GM04504 (cell line): ENCODE results near the gene SLC27A3.
A peak's percentile ranks its signal among the peaks of the same experiment; 100 is the strongest.
"Not testable (repeated sequence)": the region's sequence is repeated elsewhere in the genome, so short reads cannot be mapped to it uniquely, and the experiment has no call there.

ENCODE experiments used
- DNase-seq: peaks from one replicate; pipeline ENCODE4 v3.0.0-alpha.2; 2012; ENCODE audit warnings: low read depth

Gene SLC27A3

DNA sequence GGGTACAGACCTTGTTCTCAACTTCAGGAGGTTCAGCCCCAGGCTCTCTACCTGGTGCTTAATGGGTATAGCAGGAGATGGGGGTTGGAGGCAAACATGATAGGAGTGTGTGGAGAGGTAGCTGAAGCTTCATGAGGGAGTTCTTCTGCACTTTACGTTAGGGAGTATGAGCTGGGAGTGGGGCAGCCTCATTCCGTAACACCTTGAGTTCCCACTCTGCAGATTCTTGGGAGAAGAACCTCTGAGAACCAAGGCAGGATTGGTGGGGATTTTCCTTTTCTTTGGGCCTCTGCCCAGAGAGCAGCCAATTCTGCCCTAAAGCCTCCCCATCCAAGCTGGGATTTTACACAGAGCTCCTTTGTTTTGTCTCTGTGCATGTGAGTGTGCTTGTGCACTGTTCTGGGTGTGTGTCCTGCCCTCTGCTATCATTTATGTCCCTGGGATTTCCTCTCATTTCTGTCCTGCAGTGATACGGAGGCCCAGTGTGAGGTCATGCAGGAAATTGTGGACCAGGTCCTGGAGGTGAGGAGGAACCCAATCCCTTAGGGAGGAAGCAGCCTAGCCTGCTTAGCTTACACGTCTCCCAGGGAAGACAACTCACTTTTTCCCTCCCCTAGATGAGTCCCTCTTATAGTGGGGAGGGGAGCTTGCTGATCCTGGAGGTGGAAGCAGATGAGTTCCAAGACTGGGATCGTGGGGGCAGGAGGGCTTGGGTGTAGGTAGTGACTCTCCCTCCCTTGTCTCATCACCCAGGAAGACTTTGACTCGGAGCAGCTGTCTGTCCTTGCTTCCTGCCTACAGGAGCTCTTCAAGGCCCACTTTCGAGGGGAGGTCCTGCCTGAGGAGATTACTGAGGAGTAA, 11.6 kb upstream of the SLC27A3 start:
- no peak for DNase-seq

- DNase-seq: no peak
Observed at GRCh38 chr1:153764310-153764709, 10.9 kb upstream of the SLC27A3 start.

- DNase-seq: not testable (repeated sequence)
Observed at GRCh38 chr1:153766663-153767062, 8.5 kb upstream of the SLC27A3 start.

DNA sequence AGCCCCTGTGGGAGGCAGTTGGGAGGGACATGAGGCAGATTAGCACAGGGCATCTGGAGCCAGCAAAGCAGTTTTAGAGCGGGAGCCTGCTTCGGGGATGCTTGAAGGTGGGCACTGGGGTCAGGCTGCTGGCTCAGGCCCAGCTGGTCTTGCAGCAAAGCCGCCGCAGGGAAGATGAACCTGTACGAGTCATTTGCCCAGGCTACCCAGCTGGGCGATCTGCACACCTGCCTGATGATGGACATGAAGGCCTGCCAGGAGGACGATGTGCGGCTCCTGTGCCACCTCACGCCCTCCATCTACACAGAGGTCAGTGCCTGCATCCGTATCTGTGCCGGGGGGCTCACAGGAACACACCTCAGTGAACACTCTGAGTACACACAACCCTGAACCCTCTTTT, 7.7 kb upstream of the SLC27A3 start:
- DNase-seq: no peak

DNA sequence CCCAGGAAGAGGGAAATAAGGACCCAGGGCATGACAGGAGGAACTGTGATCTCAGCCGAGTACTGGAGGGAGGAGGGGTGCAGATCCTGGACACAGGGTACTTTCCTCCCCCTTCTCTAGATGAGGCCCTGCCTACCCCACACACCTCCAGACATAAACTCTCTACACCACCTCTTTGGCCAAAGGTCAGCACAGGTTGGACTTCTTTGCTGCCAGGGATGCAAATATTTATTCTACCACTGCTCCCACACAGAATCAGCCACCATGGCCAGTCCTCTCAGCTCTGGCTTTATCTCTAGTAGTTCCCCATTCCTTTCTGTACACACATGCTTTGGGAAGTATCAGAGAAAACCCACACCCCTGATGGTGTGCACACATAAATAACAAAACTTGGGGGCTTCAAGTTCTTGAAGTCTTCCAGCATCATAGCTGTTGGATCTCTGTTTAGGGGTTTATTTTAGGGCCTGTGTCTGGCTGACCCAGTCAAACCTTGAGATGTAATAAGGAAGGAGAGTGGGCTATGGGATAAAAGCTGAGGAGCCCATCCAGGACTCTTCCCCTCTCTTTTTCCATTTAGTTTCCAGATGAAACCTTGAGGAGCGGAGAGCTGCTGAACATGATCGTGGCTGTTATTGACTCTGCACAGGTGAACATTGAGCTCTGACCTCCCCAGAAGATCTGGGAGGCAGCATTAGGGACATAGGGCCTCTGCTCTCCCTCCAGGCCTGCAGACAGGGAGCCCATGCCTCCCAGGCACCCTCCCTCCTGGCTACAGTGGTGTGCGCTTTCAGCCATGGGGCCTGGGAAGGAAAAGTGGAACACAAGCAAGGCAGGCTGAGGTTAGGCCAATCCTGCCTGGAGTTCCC, 6.7 kb upstream of the SLC27A3 start:
- DNase-seq: no peak

- DNase-seq: no peak
Observed at GRCh38 chr1:153769221-153769620, 6.0 kb upstream of the SLC27A3 start.

GRCh38 chr1:153770797-153771196, 4.4 kb upstream of the SLC27A3 start:
- DNase-seq: no peak

- no peak for DNase-seq
Observed at GRCh38 chr1:153771261-153771660, 3.9 kb upstream of the SLC27A3 start.

DNA sequence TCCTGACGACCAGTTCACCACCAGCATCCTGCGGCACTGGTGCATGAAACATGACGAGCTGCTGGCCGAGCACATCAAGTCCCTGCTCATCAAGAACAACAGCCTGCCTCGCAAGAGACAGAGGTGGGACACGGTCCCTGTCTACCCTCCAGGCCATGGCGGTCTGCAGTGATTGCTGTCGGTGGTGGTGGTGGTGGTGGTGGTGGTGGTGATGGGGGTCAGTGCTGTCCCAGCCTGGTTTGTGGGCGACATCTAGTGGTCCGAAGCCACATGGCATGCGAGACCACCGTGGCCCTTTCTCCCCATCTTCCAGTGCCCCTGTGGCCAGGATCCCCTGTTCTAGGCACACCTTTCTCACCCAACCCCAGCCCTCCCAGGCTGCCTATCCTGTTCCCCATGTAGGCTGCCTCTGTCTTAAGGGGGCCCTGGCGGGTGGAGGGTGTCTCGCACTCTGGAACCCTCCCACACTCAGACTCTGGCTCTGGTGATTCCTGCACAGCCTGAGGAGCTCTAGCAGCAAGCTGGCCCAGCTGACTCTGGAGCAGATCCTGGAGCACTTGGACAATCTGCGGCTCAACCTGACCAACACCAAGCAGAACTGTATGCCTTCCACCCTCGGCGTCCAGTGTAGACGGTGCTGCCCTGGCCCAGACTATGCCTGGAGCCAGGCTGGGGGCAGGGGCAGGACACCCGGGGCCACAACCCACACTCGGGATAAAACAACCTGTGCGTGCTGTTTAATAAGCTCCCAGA, 3.2 kb upstream of the SLC27A3 start:
- no peak for DNase-seq

DNA sequence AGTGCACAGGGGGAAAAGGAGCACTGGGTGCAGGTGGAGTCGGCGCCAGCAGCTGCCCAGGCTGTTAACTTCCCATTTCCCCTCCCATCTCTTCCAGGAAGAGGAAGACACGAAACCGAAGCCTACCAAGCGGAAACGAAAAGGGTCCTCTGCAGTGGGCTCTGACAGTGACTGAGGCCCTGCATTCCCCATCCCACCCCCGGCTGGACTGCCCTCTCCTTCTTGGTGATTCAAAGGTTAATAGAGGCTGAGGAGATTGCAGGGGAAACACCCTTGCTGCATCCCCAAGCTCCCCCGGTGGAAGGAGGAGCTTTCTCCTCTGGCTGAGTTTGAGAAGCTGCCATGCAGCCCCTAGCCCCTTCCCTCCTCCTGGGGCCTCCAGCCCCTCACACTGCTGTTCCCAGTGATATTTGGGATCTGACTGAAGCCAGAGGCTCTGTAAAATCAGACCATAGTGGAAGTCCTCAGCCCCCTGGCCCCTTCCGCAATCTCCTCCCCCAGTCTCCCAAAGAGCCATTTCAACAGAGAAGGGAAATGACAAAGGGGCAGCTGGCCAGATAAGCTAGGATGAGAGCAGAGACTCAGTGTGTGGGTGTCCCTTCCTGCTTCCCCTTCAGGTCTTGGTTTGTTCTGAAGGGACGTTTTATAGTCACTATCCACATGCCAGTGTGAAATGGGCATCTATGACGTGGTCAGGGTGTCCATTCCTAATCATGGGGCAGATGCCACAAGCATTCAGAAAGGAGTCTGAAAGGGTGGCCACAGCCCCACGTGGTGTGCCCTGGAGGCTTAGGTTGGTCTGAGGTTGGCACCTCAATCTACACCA, 1.9 kb upstream of the SLC27A3 start:
- no peak for DNase-seq

GRCh38 chr1:153774026-153774595, 1.1 kb upstream of the SLC27A3 start:
- no peak for DNase-seq

GRCh38 chr1:153775458-153776327, 486 bp downstream of the SLC27A3 start:
- peak; percentile 25 for DNase-seq

DNA sequence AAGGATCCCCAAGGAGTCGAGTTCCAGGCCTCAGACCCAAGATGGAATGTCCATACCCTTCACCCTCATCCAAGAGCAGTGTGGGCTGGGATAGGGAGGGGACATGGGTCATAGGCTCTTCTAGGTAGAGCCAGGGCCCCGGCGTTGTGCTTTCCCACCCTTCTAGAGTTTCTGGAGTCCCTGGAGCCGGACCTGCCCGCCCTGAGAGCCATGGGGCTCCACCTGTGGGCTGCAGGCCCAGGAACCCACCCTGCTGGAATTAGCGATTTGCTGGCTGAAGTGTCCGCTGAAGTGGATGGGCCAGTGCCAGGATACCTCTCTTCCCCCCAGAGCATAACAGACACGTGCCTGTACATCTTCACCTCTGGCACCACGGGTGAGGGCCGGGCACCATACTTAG, 1.1 kb downstream of the SLC27A3 start:
- no peak for DNase-seq

GRCh38 chr1:153776845-153777370, 1.7 kb downstream of the SLC27A3 start:
- no peak for DNase-seq

GRCh38 chr1:153777648-153778047, 2.4 kb downstream of the SLC27A3 start:
- DNase-seq: no peak

GRCh38 chr1:153778051-153778823, 3.0 kb downstream of the SLC27A3 start:
- no peak for DNase-seq

DNA sequence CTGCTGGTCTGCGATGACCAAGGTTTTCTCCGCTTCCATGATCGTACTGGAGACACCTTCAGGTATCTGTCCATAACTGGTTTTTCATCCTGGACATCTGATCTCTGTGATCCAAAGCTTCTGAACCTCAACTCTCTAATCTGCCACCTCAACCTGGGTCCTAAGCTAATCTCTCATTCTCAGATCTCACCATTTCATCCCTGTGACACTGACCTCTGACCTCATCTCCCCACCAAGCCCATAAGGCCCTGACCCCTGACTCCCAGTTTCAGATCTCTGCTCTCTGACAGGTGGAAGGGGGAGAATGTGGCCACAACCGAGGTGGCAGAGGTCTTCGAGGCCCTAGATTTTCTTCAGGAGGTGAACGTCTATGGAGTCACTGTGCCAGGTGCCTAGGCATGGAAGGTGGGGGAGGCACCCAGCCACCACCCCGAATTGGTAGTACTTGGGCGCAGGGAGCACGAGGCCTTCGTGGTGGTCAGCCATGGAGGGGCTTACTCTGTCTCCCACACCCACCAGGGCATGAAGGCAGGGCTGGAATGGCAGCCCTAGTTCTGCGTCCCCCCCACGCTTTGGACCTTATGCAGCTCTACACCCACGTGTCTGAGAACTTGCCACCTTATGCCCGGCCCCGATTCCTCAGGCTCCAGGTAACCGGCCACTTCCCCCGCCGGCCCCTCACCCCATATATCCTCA, 3.8 kb downstream of the SLC27A3 start:
- no peak for DNase-seq

DNA sequence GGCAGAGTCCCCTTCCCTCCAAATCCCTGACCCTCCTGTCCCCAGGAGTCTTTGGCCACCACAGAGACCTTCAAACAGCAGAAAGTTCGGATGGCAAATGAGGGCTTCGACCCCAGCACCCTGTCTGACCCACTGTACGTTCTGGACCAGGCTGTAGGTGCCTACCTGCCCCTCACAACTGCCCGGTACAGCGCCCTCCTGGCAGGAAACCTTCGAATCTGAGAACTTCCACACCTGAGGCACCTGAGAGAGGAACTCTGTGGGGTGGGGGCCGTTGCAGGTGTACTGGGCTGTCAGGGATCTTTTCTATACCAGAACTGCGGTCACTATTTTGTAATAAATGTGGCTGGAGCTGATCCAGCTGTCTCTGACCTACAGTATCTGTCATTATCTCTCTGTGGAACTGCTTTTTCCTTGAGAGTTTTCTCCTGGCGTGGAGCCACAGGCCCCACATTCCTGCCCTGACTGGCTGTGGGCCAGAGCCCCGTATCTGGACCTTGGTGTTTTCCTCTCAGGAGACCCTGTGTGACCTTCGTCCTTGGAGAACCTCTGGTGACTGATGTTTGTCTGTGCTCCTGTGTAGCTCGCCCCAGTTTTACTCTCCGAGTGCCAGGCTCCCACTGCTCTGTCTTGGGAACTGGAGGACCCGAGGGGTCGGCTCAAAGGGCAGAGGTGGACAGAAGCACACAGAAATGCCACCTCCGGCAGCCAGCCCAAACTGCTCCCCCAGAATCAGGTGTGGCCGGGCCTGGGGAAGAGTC, 4.8 kb downstream of the SLC27A3 start:
- no peak for DNase-seq
